D721Med (cell line): ENCODE measurements around the gene TRIM69.
"Not testable (repeated sequence)": the region's sequence is repeated elsewhere in the genome, so short reads cannot be mapped to it uniquely, and the experiment has no call there.

Experiments used
- DNase-seq: peaks from one replicate; pipeline ENCODE4 v3.0.0; 2011; ENCODE audit warnings: low spot score; ENCODE audit not compliant: insufficient read length
- FAIRE-seq: peaks from 2 replicates; lab custom pipeline; 2011; peaks lifted over from hg19 to GRCh38; lab: Jason Lieb, UNC
- TF ChIP-seq, protein P1 (sequence below): IDR thresholded peaks from 2 replicates; pipeline ENCODE4 v1.5.1; 2012; ENCODE audit warnings: mild to moderate bottlenecking, control low read depth; ENCODE audit not compliant: insufficient read depth; ENCODE audit errors: missing control alignments

Gene TRIM69

GRCh38 chr15:44738340-44738984, 2.1 kb downstream of the TRIM69 start:
- no peak for DNase-seq
- no peak for FAIRE-seq
- TF ChIP-seq, protein P1, sequence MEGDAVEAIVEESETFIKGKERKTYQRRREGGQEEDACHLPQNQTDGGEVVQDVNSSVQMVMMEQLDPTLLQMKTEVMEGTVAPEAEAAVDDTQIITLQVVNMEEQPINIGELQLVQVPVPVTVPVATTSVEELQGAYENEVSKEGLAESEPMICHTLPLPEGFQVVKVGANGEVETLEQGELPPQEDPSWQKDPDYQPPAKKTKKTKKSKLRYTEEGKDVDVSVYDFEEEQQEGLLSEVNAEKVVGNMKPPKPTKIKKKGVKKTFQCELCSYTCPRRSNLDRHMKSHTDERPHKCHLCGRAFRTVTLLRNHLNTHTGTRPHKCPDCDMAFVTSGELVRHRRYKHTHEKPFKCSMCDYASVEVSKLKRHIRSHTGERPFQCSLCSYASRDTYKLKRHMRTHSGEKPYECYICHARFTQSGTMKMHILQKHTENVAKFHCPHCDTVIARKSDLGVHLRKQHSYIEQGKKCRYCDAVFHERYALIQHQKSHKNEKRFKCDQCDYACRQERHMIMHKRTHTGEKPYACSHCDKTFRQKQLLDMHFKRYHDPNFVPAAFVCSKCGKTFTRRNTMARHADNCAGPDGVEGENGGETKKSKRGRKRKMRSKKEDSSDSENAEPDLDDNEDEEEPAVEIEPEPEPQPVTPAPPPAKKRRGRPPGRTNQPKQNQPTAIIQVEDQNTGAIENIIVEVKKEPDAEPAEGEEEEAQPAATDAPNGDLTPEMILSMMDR = peak; percentile 77

- not testable (repeated sequence) for FAIRE-seq, DNase-seq
These were observed 3.0 kb downstream of the TRIM69 start for GRCh38 chr15:44739222-44739847.

GRCh38 chr15:44743454-44743853, 7.1 kb downstream of the TRIM69 start:
- FAIRE-seq, DNase-seq: not testable (repeated sequence)

DNA sequence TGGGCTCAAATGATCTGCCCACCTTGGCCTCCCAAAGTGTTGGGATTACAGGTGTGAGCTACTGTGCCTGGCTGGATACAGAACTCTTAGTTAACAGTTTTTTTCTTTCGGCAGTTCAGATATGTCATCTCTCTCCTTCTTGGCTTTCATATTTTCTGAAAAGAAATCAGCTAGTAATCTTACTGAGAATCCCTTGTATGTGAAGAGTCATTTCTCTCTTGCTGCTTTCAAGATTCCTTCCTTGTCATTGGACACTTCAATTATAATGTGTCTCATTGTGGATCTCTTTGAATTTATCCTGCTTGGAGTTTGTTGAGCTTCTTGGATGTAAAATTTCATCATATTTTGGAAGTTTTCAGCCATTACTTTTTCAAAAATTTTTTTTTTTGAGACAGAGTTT, 17.0 kb downstream of the TRIM69 start:
- TF ChIP-seq, protein P1 = no peak
- FAIRE-seq = no peak
- DNase-seq = no peak

- DNase-seq (no peak), FAIRE-seq (no peak)
- TF ChIP-seq, protein P1 = no peak
These were observed 26.9 kb downstream of the TRIM69 start for GRCh38 chr15:44763187-44763586.

GRCh38 chr15:44763848-44764247, 27.5 kb downstream of the TRIM69 start:
- FAIRE-seq (no peak), DNase-seq (no peak)
- TF ChIP-seq, protein P1 = no peak

DNA sequence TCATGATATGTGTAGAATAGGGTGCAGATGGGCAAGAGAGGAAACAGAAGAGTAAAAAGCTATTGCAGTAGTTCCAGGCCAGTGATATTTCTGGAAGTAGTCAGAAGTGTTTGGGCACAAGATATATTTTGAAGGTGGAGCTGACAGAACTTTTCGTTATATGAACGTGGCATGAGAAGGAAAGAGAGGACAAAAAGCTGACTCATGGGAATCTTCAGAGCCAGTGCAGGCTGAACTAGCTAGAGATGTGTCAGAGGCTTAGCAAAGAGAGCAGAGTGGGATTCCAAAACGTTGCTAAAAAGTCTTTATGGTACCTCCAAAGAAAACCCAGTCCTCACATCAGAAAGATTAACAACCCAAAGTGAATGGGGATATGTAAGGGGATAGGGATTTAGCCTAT, 28.7 kb downstream of the TRIM69 start:
- TF ChIP-seq, protein P1 = no peak
- FAIRE-seq = no peak

GRCh38 chr15:44769521-44769920, 33.2 kb downstream of the TRIM69 start:
- TF ChIP-seq, protein P1 = no peak
- DNase-seq = no peak
- no peak for FAIRE-seq

More for the DNA sequence above, 28.7 kb downstream of the TRIM69 start:
- no peak for DNase-seq

- FAIRE-seq, DNase-seq: not testable (repeated sequence)
These were observed 34.4 kb downstream of the TRIM69 start for GRCh38 chr15:44770715-44771114.
